HCT116 (cell line): Measurements from ENCODE around the gene SEPTIN8. TPM values are rescaled to one million over a fixed set of nuclear protein-coding genes. Genes with fewer than 3 reads are reported as not detected.

ENCODE experiments used
- ATAC-seq: fragments of 200-7000 bp; cut with Tn5 transposase; 2 replicates; pipeline ENCODE4 v1.9.1; 2020; ENCODE audit warnings: mild to moderate bottlenecking, moderate library complexity
- BruUV-seq: library from RNA; stranded (reverse); fragments of 400-500 nt; replicated peaks from 2 replicates; lab custom pipeline; 2021; lab: Mats Ljungman, UMichigan
- CTCF ChIA-PET: fragments of 300-600 bp; sonication (Branson Sonifier 250); formaldehyde crosslinking; loops from one replicate; lab custom pipeline; 2021; ENCODE audit warnings: antibody characterized with exemption; lab: Charles Lee
- POLR2A ChIA-PET: fragments of 300-600, 350-600 bp; sonication (Branson Sonifier 250); formaldehyde crosslinking; loops from one replicate; lab custom pipeline; 2021; ENCODE audit warnings: antibody characterized with exemption; lab: Charles Lee
- RAD21 ChIA-PET, 2 experiments: fragments of 300-600 bp; sonication (Branson Sonifier 250); formaldehyde crosslinking; loops; one replicate each; lab custom pipeline; 2023; ENCODE audit warnings: low total read pairs in 2 of 2; ENCODE audit not compliant: uncharacterized antibody in 2 of 2, unreplicated experiment in 2 of 2, low non-redundant PET in 1 of 2; lab: Charles Lee
- DNase-seq: peaks from one replicate; pipeline ENCODE4 v3.0.0-alpha.2; 2010; ENCODE audit warnings: low read depth, low spot score
- H2AFZ ChIP-seq: fragments of 200-600 bp; shearing (Covaris generic), sonication (generic); 2 replicates; pipeline ENCODE4 v1.6.1; 2017; ENCODE audit warnings: low read depth, mixed run types, mixed read lengths, antibody characterized with exemption, low read length; ENCODE audit not compliant: poor library complexity, severe bottlenecking
- H3K27ac ChIP-seq: 2 replicates; pipeline ENCODE4 v1.5.1; 2012; ENCODE audit warnings: low read depth, low read length
- H3K27me3 ChIP-seq: fragments of 200-600 bp; sonication (generic); 2 replicates; pipeline ENCODE4 v1.6.1; 2016; ENCODE audit warnings: mixed run types, low read length, mixed read lengths; ENCODE audit not compliant: insufficient read depth
- H3K36me3 ChIP-seq, 2 experiments: fragments of 200-500 bp in 1 of 2; fragments of 200-600 bp in 1 of 2; sonication (Bioruptor generic) in 1 of 2; sonication (generic) in 1 of 2; 2 replicates each; pipeline versions ENCODE4 v1.5.1 to v1.6.1; 2014 to 2016; ENCODE audit warnings: low read length in 2 of 2, inconsistent platforms in 1 of 2, mixed read lengths in 1 of 2, mixed run types in 1 of 2; ENCODE audit not compliant: insufficient read depth in 2 of 2, control insufficient read depth in 1 of 2
- H3K4me1 ChIP-seq, 2 experiments: fragments of 200-600 bp in 1 of 2; sonication (generic) in 1 of 2; 2 replicates each; pipeline versions ENCODE4 v1.5.1 to v1.6.1; 2012 to 2017; ENCODE audit warnings: low read length in 2 of 2, inconsistent platforms in 1 of 2, mild to moderate bottlenecking in 1 of 2, mixed read lengths in 1 of 2, mixed run types in 1 of 2, moderate library complexity in 1 of 2; ENCODE audit not compliant: insufficient read depth in 2 of 2, control insufficient read depth in 1 of 2
- H3K4me2 ChIP-seq: fragments of 200-600 bp; sonication (generic); 2 replicates; pipeline ENCODE4 v1.6.1; 2017; ENCODE audit warnings: mixed run types, low read length, mixed read lengths
- H3K4me3 ChIP-seq, 2 experiments: fragments of 200-600 bp in 1 of 2; sonication (generic) in 1 of 2; replicated peaks in 1 of 2; 2 replicates each; pipeline ENCODE4 v1.5.1; 2011 to 2016; ENCODE audit warnings: low read length in 2 of 2, control low read depth in 1 of 2, low read depth in 1 of 2, mild to moderate bottlenecking in 1 of 2, mixed read lengths in 1 of 2, mixed run types in 1 of 2
- H3K79me2 ChIP-seq: fragments of 200-600 bp; sonication (generic); 2 replicates; pipeline ENCODE4 v1.6.1; 2017; ENCODE audit warnings: mild to moderate bottlenecking, mixed run types, low read length, moderate library complexity, mixed read lengths; ENCODE audit not compliant: insufficient read depth
- H3K9ac ChIP-seq: fragments of 200-600 bp; sonication (generic); 2 replicates; pipeline ENCODE4 v1.6.1; 2016; ENCODE audit warnings: low read length, mixed read lengths
- H3K9me2 ChIP-seq: fragments of 200-600 bp; sonication (generic), shearing (Covaris generic); 2 replicates; pipeline ENCODE4 v1.6.1; 2017; ENCODE audit warnings: mixed run types, mild to moderate bottlenecking, moderate library complexity; ENCODE audit not compliant: insufficient read depth
- H3K9me3 ChIP-seq, 2 experiments: fragments of 200-500 bp in 1 of 2; fragments of 200-600 bp in 1 of 2; sonication (Bioruptor generic) in 1 of 2; sonication (generic) in 1 of 2; 2 replicates each; pipeline ENCODE4 v1.6.1; 2014 to 2017; ENCODE audit warnings: low read length in 2 of 2, mixed read lengths in 2 of 2, inconsistent platforms in 1 of 2, low read depth in 1 of 2, mild to moderate bottlenecking in 1 of 2, mixed run types in 1 of 2, moderate library complexity in 1 of 2; ENCODE audit not compliant: control insufficient read depth in 1 of 2, insufficient read depth in 1 of 2
- H4K20me1 ChIP-seq: fragments of 200-600 bp; sonication (generic), shearing (Covaris generic); 2 replicates; pipeline ENCODE4 v1.6.1; 2017; ENCODE audit warnings: mixed run types, mild to moderate bottlenecking, moderate library complexity; ENCODE audit not compliant: insufficient read depth
- ATF3 ChIP-seq: IDR thresholded peaks from 2 replicates; pipeline ENCODE4 v1.6.1; 2012
- CBX3 ChIP-seq: IDR thresholded peaks from 2 replicates; pipeline ENCODE4 v1.6.1; 2012; ENCODE audit warnings: low read depth
- CEBPB ChIP-seq: IDR thresholded peaks from 2 replicates; pipeline ENCODE4 v1.6.1; 2012; ENCODE audit warnings: low read depth
- CTCF ChIP-seq, 3 experiments: fragments of 200-600 bp in 1 of 3; sonication (generic) in 1 of 3; IDR thresholded peaks in 2 of 3; conservative IDR thresholded peaks in 1 of 3; 2 replicates each; pipeline ENCODE4 v1.5.1; 2012 to 2017; ENCODE audit warnings: low read depth in 2 of 3, low read length in 2 of 3, antibody characterized with exemption in 1 of 3, borderline replicate concordance in 1 of 3, control low read depth in 1 of 3, mild to moderate bottlenecking in 1 of 3, mixed read lengths in 1 of 3, mixed run types in 1 of 3, moderate library complexity in 1 of 3; ENCODE audit not compliant: insufficient read depth in 1 of 3
- EGR1 ChIP-seq: IDR thresholded peaks from 2 replicates; pipeline ENCODE4 v1.6.1; 2012; ENCODE audit warnings: low read depth
- ELF1 ChIP-seq: IDR thresholded peaks from 2 replicates; pipeline ENCODE4 v1.6.1; 2012; ENCODE audit warnings: low read depth, borderline replicate concordance
- EZH2phosphoT487 ChIP-seq: fragments of 200-600 bp; IDR thresholded peaks from 2 replicates; pipeline ENCODE4 v1.6.1; 2018; ENCODE audit warnings: antibody characterized with exemption, borderline replicate concordance
- FOSL1 ChIP-seq: IDR thresholded peaks from 2 replicates; pipeline ENCODE4 v1.6.1; 2012; ENCODE audit warnings: low read depth
- JUND ChIP-seq: IDR thresholded peaks from 2 replicates; pipeline ENCODE4 v1.6.1; 2012
- POLR2A ChIP-seq: IDR thresholded peaks from 2 replicates; pipeline ENCODE4 v1.7.0; 2011; ENCODE audit warnings: borderline replicate concordance; ENCODE audit not compliant: insufficient read depth, insufficient read length; ENCODE audit errors: extremely low read depth
- RAD21 ChIP-seq: IDR thresholded peaks from 2 replicates; pipeline ENCODE4 v1.6.1; 2012; ENCODE audit warnings: low read depth, mild to moderate bottlenecking
- SP1 ChIP-seq: IDR thresholded peaks from 2 replicates; pipeline ENCODE4 v1.6.1; 2012; ENCODE audit warnings: low read depth
- SRF ChIP-seq: IDR thresholded peaks from 2 replicates; pipeline ENCODE4 v1.6.1; 2012; ENCODE audit warnings: low read depth
- TCF7L2 ChIP-seq: IDR thresholded peaks from 2 replicates; pipeline ENCODE4 v1.7.0; 2011; ENCODE audit warnings: borderline replicate concordance, inconsistent platforms; ENCODE audit not compliant: insufficient read depth, insufficient read length; ENCODE audit errors: extremely low read depth
- YY1 ChIP-seq: IDR thresholded peaks from 2 replicates; pipeline ENCODE4 v1.6.1; 2011; ENCODE audit warnings: low read length, low read depth, moderate library complexity, mild to moderate bottlenecking; ENCODE audit not compliant: insufficient replicate concordance; ENCODE audit errors: extremely low read depth
- ZFX ChIP-seq: fragments of 450-650 bp; IDR thresholded peaks from 2 replicates; pipeline ENCODE4 v1.6.1; 2017
- ZNF274 ChIP-seq: fragments of 200-500 bp; sonication (Bioruptor generic); IDR thresholded peaks from 2 replicates; pipeline ENCODE4 v1.6.1; 2014; ENCODE audit warnings: mild to moderate bottlenecking, low read depth, low read length, inconsistent platforms
- intact Hi-C: fragments of 100-400 bp; cut with micrococcal nuclease; formaldehyde crosslinking; loops from 2 replicates; pipeline ENCODE4 v1.10.0; 2022
- total RNA-seq: library from RNA; stranded (reverse); gene quantifications from one replicate; pipeline ENCODE4 v1.2.1, GENCODE V29; 2021; ENCODE audit not compliant: unreplicated experiment
- TF ChIP-seq, protein P1 (sequence below): IDR thresholded peaks from 2 replicates; pipeline ENCODE4 v1.6.1; 2012; ENCODE audit warnings: low read depth

The SEPTIN8 gene
- total RNA-seq, 1 experiment from 2014 or later = 34.6 TPM

GRCh38 chr5:132742158-132742557 lies 34.9 kb downstream of the SEPTIN8 start:
- intact Hi-C loops = no loop called here
- Histone ChIP-seq H3K27ac (no peak overlapping the region), H3K36me3 (no peaks in the 10 kb centered on the region), H3K9ac (no peak overlapping the region), H4K20me1 (no peaks in the 10 kb centered on the region), H3K9me2 (no peaks in the 10 kb centered on the region), H3K4me2 (no peak overlapping the region), H3K79me2 (no peaks in the 10 kb centered on the region), H3K9me3 (0 out of 4 replicates have a peak, but pooled peaks cover 0 to 3% of the 10 kb centered on the region in 2 experiments), H3K4me1 (peaks cover 8 to 20% of the 10 kb centered on the region in 2 experiments; a peak in 3 of 4 replicates), H2AFZ (no peak overlapping the region), H3K4me3 (no peak overlapping the region), H3K27me3 (no peaks in the 10 kb centered on the region)
- no TSS peak for BruUV-seq
- ATAC-seq (no peak), DNase-seq (no peak)
- TF ChIP-seq EGR1 = no peak
- no peak for TF ChIP-seq ZNF274
- no peak for TF ChIP-seq ZFX
- TF ChIP-seq CTCF (IDR thresholded peaks at IDR 0.05 in 2 of 3, conservative IDR thresholded peaks at IDR 0.05 in 1 of 3; ENCODE audit: borderline replicate concordance in 1 of 3, insufficient read depth in 1 of 3, low read depth in 2 of 3, low read length in 2 of 3) = no peak
- no peak for TF ChIP-seq SP1
- TF ChIP-seq TCF7L2 = no peak
- TF ChIP-seq ELF1 = no peak
- no peak for TF ChIP-seq SRF
- no peak for TF ChIP-seq YY1
- TF ChIP-seq JUND = no peak
- TF ChIP-seq EZH2phosphoT487 = no peak
- no peak for TF ChIP-seq RAD21
- TF ChIP-seq CBX3 = no peak
- no peak for TF ChIP-seq CEBPB
- TF ChIP-seq, protein P1, sequence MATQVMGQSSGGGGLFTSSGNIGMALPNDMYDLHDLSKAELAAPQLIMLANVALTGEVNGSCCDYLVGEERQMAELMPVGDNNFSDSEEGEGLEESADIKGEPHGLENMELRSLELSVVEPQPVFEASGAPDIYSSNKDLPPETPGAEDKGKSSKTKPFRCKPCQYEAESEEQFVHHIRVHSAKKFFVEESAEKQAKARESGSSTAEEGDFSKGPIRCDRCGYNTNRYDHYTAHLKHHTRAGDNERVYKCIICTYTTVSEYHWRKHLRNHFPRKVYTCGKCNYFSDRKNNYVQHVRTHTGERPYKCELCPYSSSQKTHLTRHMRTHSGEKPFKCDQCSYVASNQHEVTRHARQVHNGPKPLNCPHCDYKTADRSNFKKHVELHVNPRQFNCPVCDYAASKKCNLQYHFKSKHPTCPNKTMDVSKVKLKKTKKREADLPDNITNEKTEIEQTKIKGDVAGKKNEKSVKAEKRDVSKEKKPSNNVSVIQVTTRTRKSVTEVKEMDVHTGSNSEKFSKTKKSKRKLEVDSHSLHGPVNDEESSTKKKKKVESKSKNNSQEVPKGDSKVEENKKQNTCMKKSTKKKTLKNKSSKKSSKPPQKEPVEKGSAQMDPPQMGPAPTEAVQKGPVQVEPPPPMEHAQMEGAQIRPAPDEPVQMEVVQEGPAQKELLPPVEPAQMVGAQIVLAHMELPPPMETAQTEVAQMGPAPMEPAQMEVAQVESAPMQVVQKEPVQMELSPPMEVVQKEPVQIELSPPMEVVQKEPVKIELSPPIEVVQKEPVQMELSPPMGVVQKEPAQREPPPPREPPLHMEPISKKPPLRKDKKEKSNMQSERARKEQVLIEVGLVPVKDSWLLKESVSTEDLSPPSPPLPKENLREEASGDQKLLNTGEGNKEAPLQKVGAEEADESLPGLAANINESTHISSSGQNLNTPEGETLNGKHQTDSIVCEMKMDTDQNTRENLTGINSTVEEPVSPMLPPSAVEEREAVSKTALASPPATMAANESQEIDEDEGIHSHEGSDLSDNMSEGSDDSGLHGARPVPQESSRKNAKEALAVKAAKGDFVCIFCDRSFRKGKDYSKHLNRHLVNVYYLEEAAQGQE = no peak
- TF ChIP-seq POLR2A = no peak
- TF ChIP-seq ATF3 = no peak
- TF ChIP-seq FOSL1 = no peak
- CTCF ChIA-PET = no interaction called here
- RAD21 ChIA-PET = no interaction called here
- POLR2A ChIA-PET = no interaction called here
